GM21381 (cell line): ENCODE data around the gene STIMATE.

Experiments used
- ATAC-seq: cut with Tn5 transposase; IDR thresholded peaks from one replicate; pipeline ENCODE4 v1.9.1; 2021; ENCODE audit warnings: mild to moderate bottlenecking, moderate library complexity; ENCODE audit not compliant: unreplicated experiment

The STIMATE gene

DNA sequence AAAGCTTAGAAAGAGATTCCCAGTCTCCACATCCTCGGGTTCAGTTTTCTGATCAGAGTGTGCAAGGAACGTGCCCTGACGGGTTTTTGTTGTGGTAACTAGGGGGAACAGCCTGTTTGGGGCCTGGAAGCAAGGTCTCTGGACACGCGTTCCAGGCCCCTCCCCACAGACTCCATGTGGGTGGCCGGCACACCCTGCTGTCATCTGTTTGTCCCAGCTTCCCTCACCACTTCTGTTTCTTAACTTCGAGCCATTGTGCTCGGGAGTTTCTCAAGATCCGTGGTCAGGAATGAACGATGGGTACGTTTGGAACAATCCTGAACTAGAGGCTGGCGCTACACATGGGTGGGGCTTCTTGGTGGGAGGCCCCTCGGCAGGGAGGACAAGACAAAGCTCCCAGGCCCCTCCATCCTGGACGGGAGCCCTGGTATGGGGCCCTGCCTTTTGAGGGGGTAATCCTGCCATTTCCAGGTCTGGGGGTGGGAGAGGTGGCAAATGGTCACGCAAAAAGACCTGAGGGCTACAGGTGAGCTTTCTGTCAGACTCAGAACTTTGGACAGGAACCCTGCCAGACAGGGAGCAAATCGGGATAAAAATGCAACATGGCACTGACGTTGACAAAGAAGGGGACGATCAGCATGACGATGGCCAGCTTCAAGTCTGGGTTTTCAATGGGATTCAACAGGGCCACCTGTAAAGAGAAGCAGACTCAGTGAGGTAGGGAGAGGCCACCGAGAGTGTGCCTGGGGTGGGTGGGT lies 54.1 kb downstream of the STIMATE start:
- no peak for ATAC-seq

- no peak for ATAC-seq
Observed at GRCh38 chr3:52842424-52842823, 54.9 kb downstream of the STIMATE start.

DNA sequence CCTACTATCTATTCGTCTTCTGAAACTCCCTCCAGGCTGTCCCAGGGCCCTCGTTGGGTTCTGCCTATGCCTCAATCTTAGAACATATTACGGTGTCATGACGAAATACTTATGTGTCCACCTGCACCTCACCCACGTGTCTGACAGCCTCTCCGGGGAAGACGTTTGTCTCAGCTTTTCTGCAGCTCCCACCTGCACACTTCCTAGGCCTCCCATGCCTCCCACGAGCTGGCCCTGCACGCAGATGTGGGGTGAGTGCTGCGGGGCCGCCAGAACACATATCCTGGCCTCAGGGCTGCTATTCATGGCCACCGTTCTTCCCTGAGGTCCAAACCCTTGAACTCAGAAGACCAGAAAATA lies 55.4 kb downstream of the STIMATE start:
- no peak for ATAC-seq

DNA sequence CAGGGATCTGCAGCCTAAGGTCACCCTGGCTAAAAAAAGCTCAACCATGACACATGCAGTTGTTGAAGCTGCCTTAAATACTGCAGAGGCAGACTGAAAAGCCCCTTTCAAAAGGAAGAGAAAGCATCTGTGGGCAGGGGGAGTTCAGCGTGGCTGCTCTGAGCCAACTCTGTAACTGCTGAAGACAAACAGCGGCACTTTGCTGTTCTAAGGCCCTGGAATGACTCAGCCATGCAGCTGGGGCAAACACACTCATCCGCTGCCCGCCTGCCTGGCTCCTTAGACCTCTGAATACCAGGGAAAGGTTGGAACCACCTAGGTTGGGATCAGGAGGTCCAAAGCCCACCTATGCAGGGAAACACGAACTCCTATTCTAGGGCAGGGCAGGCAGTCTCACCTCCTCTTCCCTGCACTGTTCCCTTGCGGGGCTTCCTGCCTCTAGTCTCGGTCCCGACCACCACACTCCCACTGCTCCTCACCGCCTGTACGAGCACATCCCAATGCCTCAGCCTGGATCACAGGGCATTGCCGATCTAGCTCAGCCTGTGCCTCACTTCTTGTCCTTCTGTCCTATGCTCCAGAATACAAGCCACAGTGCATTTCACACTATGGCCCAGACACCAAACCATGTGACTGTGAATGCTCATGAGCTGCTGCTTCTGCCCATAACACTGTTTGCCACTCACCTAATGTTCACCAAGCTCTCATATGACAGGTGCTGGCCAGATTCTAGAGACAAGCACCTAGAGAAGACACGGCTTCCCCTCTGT lies 56.0 kb downstream of the STIMATE start:
- no peak for ATAC-seq

DNA sequence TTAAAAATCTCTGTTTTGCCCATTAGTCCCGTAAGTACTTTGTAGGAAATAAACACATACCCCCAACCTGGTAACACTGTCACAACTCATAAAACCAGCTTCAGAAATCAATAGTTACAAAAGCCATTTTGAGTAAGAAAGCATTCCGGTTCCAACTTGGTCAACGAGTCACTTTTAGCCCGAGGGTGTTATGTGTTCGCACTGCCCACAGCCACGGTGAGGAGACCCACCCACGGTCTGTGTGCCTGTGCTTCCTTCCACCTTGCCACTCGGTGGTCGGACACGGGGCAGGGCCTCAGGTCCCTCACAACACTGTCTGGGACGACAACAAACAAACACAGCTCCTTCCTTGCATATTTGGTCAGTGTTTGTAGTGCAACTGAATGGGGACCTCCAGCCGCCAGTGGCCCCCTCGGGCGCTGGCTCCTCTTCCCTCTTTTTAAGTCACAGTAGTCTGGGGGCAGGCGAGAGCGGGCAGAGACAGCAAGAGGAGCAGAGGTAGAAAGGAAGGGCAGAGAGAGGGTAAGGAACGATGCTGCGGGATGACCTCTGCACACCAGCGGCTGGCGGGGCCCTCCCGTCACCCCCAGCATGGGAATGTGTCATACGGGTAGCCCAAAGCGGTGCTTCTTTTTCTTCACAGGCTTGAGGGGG lies 57.3 kb downstream of the STIMATE start:
- no peak for ATAC-seq

- ATAC-seq = no peak
Observed at GRCh38 chr3:52839268-52839575, 58.1 kb downstream of the STIMATE start.

- peak; percentile 67 for ATAC-seq
Observed at GRCh38 chr3:52838561-52839267, 58.6 kb downstream of the STIMATE start.

- no peak for ATAC-seq
Observed at GRCh38 chr3:52836986-52837385, 60.4 kb downstream of the STIMATE start.

DNA sequence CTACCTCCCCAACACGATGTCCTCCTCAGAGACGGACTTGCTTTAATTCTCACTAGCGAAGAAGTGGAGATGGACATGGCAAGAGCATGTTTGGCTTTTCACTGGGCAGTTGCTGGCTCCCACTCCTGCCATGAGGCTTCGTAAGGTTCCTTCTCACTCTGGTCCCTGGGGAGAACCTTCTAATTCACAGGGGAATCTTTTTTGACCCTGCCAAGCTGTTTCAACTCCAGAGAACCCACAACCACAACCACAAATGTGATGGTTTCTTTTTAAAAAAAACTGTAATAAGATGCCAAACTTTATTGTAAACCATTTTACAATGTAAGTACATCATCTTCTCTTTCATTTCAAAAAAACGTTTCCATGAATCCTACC lies 60.9 kb downstream of the STIMATE start:
- no peak for ATAC-seq

GRCh38 chr3:52835766-52836470 lies 61.4 kb downstream of the STIMATE start:
- ATAC-seq = no peak

- no peak for ATAC-seq
Observed at GRCh38 chr3:52834871-52835501, 62.4 kb downstream of the STIMATE start, which contains the start of gene MUSTN1. Gene MUSTN1, minus strand, starts transcription at chr3:52835019. Its CDS starts 71 bp downstream, at chr3:52834948.

- no peak for ATAC-seq
Observed at GRCh38 chr3:52833202-52833601, 64.1 kb downstream of the STIMATE start.

DNA sequence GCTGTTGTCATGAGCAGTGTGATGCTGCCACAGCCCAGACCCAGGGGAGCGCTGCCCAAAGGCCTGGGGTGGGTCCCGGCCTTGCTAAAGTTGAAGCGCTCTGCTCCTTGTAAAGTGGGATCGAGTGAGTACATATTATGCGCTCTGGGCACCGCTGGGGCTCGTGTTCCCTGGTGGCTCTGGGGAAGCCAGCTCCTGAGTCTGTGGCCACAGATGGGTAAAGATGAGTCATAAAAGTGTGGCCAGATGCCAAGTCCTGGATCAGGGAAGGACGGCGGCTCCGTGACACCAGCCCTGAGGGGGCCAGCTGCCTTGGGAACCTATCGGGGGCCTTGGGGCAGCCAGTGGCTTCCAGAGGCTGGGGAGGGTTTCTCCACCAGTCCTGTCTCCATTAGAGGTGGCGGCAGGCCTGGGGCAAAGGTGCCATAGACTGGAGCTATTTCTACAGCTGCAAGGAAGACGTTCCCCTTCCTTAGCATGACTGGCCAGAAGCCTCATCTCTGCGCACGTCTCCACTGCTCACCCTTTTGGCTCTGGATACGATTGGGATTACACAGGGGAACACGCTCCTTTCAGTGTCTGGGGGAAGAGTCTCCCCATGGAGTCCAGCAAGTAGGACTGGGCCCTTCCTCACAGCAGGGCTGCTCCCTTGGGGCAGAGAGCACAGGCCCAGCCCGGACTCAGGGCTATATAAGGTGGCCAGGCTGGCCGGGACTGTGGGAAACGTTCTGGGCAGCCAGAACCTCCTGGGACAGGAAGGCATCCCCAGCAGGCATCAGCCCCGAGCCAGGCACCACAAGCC lies 65.6 kb downstream of the STIMATE start:
- no peak for ATAC-seq

GRCh38 chr3:52830535-52831258 lies 66.7 kb downstream of the STIMATE start, which contains the start of gene ITIH4:
Gene ITIH4, minus strand, starts transcription at chr3:52830672. Its CDS starts 30 bp downstream, at chr3:52830642.
- ATAC-seq = no peak

DNA sequence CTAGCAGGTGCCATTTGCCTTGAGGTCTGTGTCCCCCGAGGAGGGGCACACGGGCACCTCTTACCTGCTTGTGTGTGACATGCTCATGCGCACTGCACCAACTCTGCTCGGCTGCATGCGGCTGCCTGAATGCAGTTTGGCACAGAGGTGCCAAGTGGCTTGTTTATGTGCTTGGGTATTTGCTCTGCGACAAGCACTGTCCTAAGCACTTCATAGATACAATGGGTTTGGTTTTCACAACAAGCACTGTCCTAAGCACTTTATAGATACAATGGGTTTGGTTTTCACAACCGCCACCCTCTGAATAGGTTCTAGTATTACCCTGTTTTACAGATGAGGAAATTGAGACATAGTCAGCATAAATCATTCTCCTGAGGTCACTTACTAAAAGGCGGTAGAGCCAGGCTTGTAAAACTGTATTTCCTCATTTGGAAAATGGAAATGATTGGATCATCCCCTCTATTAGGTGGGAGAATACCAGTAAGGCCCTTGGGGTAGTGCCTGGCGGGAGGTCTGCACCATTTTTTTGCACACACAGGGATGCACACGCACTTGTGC lies 67.4 kb downstream of the STIMATE start:
- ATAC-seq = no peak

GRCh38 chr3:52829482-52829881 lies 67.9 kb downstream of the STIMATE start:
- no peak for ATAC-seq

DNA sequence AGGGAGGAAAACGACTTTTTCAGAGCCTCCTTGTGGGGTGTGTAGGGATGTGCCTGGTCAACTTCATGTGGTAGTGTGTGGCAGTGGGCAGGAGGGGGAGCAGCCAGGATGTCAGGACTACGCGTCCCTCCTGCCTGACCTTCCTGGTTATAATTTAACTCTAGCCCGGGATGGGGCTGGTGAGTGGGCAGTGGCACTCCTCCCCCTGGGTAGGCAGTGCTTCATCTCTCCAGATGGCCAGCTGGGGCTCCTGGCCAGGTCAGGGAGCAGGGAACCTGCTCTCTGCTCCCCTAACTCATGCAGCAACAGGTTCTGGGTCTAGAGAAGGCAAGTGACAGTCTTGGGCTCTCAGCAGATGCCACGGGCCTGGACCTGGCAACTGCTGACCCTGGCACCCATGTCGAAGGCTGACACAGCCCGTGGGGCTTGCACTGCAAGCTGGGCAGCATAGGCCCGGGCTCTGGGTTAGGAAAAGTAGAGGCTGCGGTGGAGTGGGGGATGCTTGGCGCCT lies 69.4 kb downstream of the STIMATE start:
- ATAC-seq = no peak

GRCh38 chr3:52827441-52827840 lies 69.9 kb downstream of the STIMATE start:
- no peak for ATAC-seq
